WTC11 (cell line): ENCODE measurements around the gene PROP1. TPM values are rescaled to one million over a fixed set of nuclear protein-coding genes. Genes with fewer than 3 reads are reported as not detected.

ENCODE experiments used
- ATAC-seq: fragments of 200-7000 bp; cut with Tn5 transposase; 2 replicates; pipeline ENCODE4 v1.10.0; 2021; ENCODE audit warnings: mild to moderate bottlenecking, moderate library complexity
- CTCF ChIA-PET: fragments of 300-600 bp; sonication (Branson Sonifier 250); formaldehyde crosslinking; loops from one replicate; lab custom pipeline; 2021; ENCODE audit warnings: antibody characterized with exemption; lab: Charles Lee
- POLR2A ChIA-PET: fragments of 350-600 bp; sonication (Branson Sonifier 250); formaldehyde crosslinking; loops from one replicate; lab custom pipeline; 2021; ENCODE audit warnings: antibody characterized with exemption; lab: Charles Lee
- DNase-seq: peaks from one replicate; pipeline ENCODE4 v3.0.0; 2021; ENCODE audit warnings: low spot score
- H3K27ac Mint-ChIP-seq: 2 replicates; pipeline ENCODE4 v1.8.0; 2021; ENCODE audit warnings: mixed read lengths
- H3K27me3 Mint-ChIP-seq: 2 replicates; pipeline ENCODE4 v1.8.0; 2021; ENCODE audit warnings: low read depth, mild to moderate bottlenecking, moderate library complexity, mixed read lengths
- H3K36me3 Mint-ChIP-seq: 2 replicates; pipeline ENCODE4 v1.8.0; 2021; ENCODE audit warnings: mixed read lengths
- H3K4me1 Mint-ChIP-seq: 2 replicates; pipeline ENCODE4 v1.8.0; 2022; ENCODE audit warnings: mixed read lengths
- H3K4me3 Mint-ChIP-seq: 2 replicates; pipeline ENCODE4 v1.8.0; 2021; ENCODE audit warnings: mild to moderate bottlenecking, moderate library complexity, mixed read lengths
- H3K9me3 Mint-ChIP-seq: 2 replicates; pipeline ENCODE4 v1.8.0; 2021; ENCODE audit warnings: mixed read lengths
- AFF4 ChIP-seq: sonication (generic); formaldehyde crosslinking; IDR thresholded peaks from 2 replicates; pipeline ENCODE4 v1.8.1; 2023; ENCODE audit warnings: mild to moderate bottlenecking, missing genetic modification reagents, borderline replicate concordance
- E2F5 ChIP-seq: sonication (generic); formaldehyde crosslinking; IDR thresholded peaks from 2 replicates; pipeline ENCODE4 v1.8.1; 2022; ENCODE audit warnings: mild to moderate bottlenecking, moderate library complexity, missing genetic modification reagents
- ERG ChIP-seq: fragments of 250-450 bp; sonication (Bioruptor Pico); IDR thresholded peaks from 2 replicates; pipeline ENCODE4 v1.8.0; 2021; ENCODE audit warnings: mild to moderate bottlenecking
- FOXP4 ChIP-seq: sonication (generic); formaldehyde crosslinking; IDR thresholded peaks from 2 replicates; pipeline ENCODE4 v1.8.0; 2022; ENCODE audit warnings: mild to moderate bottlenecking, missing genetic modification reagents
- GABPB1 ChIP-seq: sonication (generic); formaldehyde crosslinking; IDR thresholded peaks from 2 replicates; pipeline ENCODE4 v1.8.1; 2023; ENCODE audit warnings: mild to moderate bottlenecking, missing genetic modification reagents
- JUN ChIP-seq: sonication (generic); formaldehyde crosslinking; IDR thresholded peaks from 2 replicates; pipeline ENCODE4 v1.8.0; 2023; ENCODE audit warnings: mild to moderate bottlenecking, missing genetic modification reagents
- KAT7 ChIP-seq: sonication (generic); formaldehyde crosslinking; IDR thresholded peaks from 2 replicates; pipeline ENCODE4 v1.8.1; 2023; ENCODE audit warnings: missing genetic modification reagents, mild to moderate bottlenecking, borderline replicate concordance
- MAX ChIP-seq: sonication (generic); formaldehyde crosslinking; IDR thresholded peaks from 2 replicates; pipeline ENCODE4 v1.8.0; 2022; ENCODE audit warnings: mild to moderate bottlenecking, missing genetic modification reagents
- MYBL2 ChIP-seq: sonication (generic); formaldehyde crosslinking; IDR thresholded peaks from 2 replicates; pipeline ENCODE4 v1.8.1; 2023; ENCODE audit warnings: mild to moderate bottlenecking, moderate library complexity, missing genetic modification reagents
- NFATC4 ChIP-seq: fragments of 250-450 bp; sonication (Bioruptor Pico); IDR thresholded peaks from 2 replicates; pipeline ENCODE4 v1.9.0; 2021; ENCODE audit warnings: mild to moderate bottlenecking
- SP1 ChIP-seq: sonication (generic); formaldehyde crosslinking; conservative IDR thresholded peaks from 2 replicates; pipeline ENCODE4 v1.8.1; 2022; ENCODE audit warnings: missing genetic modification reagents
- ZBTB43 ChIP-seq: sonication (generic); formaldehyde crosslinking; IDR thresholded peaks from 2 replicates; pipeline ENCODE4 v1.8.1; 2023; ENCODE audit warnings: mild to moderate bottlenecking, missing genetic modification reagents
- ZNF121 ChIP-seq: sonication (generic); formaldehyde crosslinking; IDR thresholded peaks from 2 replicates; pipeline ENCODE4 v1.8.0; 2023; ENCODE audit warnings: missing genetic modification reagents
- ZNF138 ChIP-seq: sonication (generic); formaldehyde crosslinking; conservative IDR thresholded peaks from 2 replicates; pipeline ENCODE4 v1.8.1; 2022; ENCODE audit warnings: mild to moderate bottlenecking, moderate library complexity, missing genetic modification reagents
- ZNF219 ChIP-seq: sonication (generic); formaldehyde crosslinking; IDR thresholded peaks from 2 replicates; pipeline ENCODE4 v1.8.0; 2023; ENCODE audit warnings: missing genetic modification reagents, mild to moderate bottlenecking, borderline replicate concordance
- ZNF423 ChIP-seq: fragments of 250-450 bp; sonication (Bioruptor Pico); IDR thresholded peaks from 2 replicates; pipeline ENCODE4 v2.1.2; 2022; ENCODE audit warnings: mild to moderate bottlenecking, moderate library complexity
- ZSCAN18 ChIP-seq: fragments of 250-450 bp; sonication (Bioruptor Pico); IDR thresholded peaks from 2 replicates; pipeline ENCODE4 v2.1.2; 2022; ENCODE audit warnings: mild to moderate bottlenecking, moderate library complexity
- total RNA-seq: library from RNA; stranded (reverse); gene quantifications from 3 replicates; pipeline ENCODE4 v1.2.3, GENCODE V29; 2021

The PROP1 gene
- total RNA-seq, 1 experiment from 2014 or later = not detected

- no peak for ATAC-seq
- Mint-ChIP-seq H3K4me3 (no peak overlapping the region), H3K9me3 (no peaks in the 10 kb centered on the region), H3K36me3 (no peaks in the 10 kb centered on the region), H3K27ac (no peak overlapping the region; the same call in 1 of the 2 replicates), H3K27me3 (peaks cover 5% of the 10 kb centered on the region; the same call in 1 of the 2 replicates), H3K4me1 (peaks cover 13% of the 10 kb centered on the region)
- ChIA-PET CTCF (interaction anchor here (0.8 to 2.5 kb wide), 3 partner anchors 10 to 81 kb away, joined by 3 to 10 read pairs (median 7); no protein-coding TSS in a partner anchor), POLR2A (no interaction called here)
- no peak for TF ChIP-seq ZNF138
- TF ChIP-seq FOXP4 (CRISPR knock-in tag) = no peak
- no peak for TF ChIP-seq MAX
- DNase-seq = no peak
These were observed 1.4 kb downstream of the PROP1 start for GRCh38 chr5:177994561-177995190.

- H3K4me3 Mint-ChIP-seq = no peak overlapping the region
- DNase-seq (no peak), ATAC-seq (no peak)
- ChIA-PET POLR2A (no interaction called here), CTCF (interaction anchor here (0.7 to 2.5 kb wide), 2 partner anchors 81 to 186 kb away, joined by 4 to 10 read pairs; no protein-coding TSS in a partner anchor)
- peaks cover 13% of the 10 kb centered on the region for H3K4me1 Mint-ChIP-seq
- H3K27ac Mint-ChIP-seq = no peak overlapping the region
- TF ChIP-seq E2F5 (CRISPR knock-in tag) (no peak), SP1 (CRISPR knock-in tag) (no peak)
- no peaks in the 10 kb centered on the region for H3K9me3 Mint-ChIP-seq
- H3K36me3 Mint-ChIP-seq = no peaks in the 10 kb centered on the region
- peaks cover 5% of the 10 kb centered on the region; the same call in 1 of the 2 replicates for H3K27me3 Mint-ChIP-seq
These were observed 2.0 kb downstream of the PROP1 start for GRCh38 chr5:177994063-177994462.

- Mint-ChIP-seq H3K9me3 (no peaks in the 10 kb centered on the region), H3K36me3 (no peaks in the 10 kb centered on the region), H3K4me3 (no peak overlapping the region), H3K4me1 (peaks cover 13% of the 10 kb centered on the region), H3K27ac (no peak overlapping the region), H3K27me3 (peaks cover 10% of the 10 kb centered on the region)
- DNase-seq = no peak
- ATAC-seq = no peak
- TF ChIP-seq ZBTB43 (no peak), ZNF121 (CRISPR knock-in tag) (no peak), ZSCAN18 (CRISPR knock-in tag) (no peak), KAT7 (CRISPR knock-in tag) (no peak), NFATC4 (no peak)
- ChIA-PET POLR2A (no interaction called here), CTCF (no interaction called here)
These were observed 3.6 kb downstream of the PROP1 start for GRCh38 chr5:177992466-177992865.

GRCh38 chr5:177988989-177989625 lies 6.9 kb downstream of the PROP1 start:
- H3K4me3 Mint-ChIP-seq = no peak overlapping the region
- H3K27ac Mint-ChIP-seq = no peak overlapping the region
- H3K4me1 Mint-ChIP-seq = no peaks in the 10 kb centered on the region
- ChIA-PET POLR2A (no interaction called here), CTCF (no interaction called here)
- DNase-seq (no peak), ATAC-seq (no peak)
- no peaks in the 10 kb centered on the region for H3K9me3 Mint-ChIP-seq
- H3K36me3 Mint-ChIP-seq = no peaks in the 10 kb centered on the region
- peaks cover 38% of the 10 kb centered on the region for H3K27me3 Mint-ChIP-seq
- TF ChIP-seq ZNF423 (CRISPR knock-in tag) = no peak
- no peak for TF ChIP-seq MYBL2
- TF ChIP-seq GABPB1 (CRISPR knock-in tag) = no peak
- no peak for TF ChIP-seq AFF4 (CRISPR knock-in tag)
- no peak for TF ChIP-seq ZNF219 (CRISPR knock-in tag)
- no peak for TF ChIP-seq ERG (CRISPR knock-in tag)
- no peak for TF ChIP-seq NFATC4
- TF ChIP-seq JUN (CRISPR knock-in tag) = no peak
